WERI-Rb-1 (cell line): ENCODE measurements around the gene RIMS1.
"Not testable (repeated sequence)": the region's sequence is repeated elsewhere in the genome, so short reads cannot be mapped to it uniquely, and the experiment has no call there.

Source experiments
- DNase-seq: peaks from one replicate; pipeline ENCODE4 v3.0.0-alpha.2; 2020
- H3K27ac ChIP-seq: fragments of 250-450 bp; sonication (Bioruptor Pico); 2 replicates; pipeline ENCODE4 v1.5.1; 2020; ENCODE audit warnings: mild to moderate bottlenecking, moderate library complexity
- H3K27me3 ChIP-seq: fragments of 250-450 bp; sonication (Bioruptor Pico); 2 replicates; pipeline ENCODE4 v1.5.1; 2021; ENCODE audit warnings: mild to moderate bottlenecking, low read depth, moderate library complexity; ENCODE audit not compliant: insufficient read depth, severe bottlenecking
- H3K36me3 ChIP-seq: fragments of 250-450 bp; sonication (Bioruptor Pico); 2 replicates; pipeline ENCODE4 v1.5.1; 2020; ENCODE audit warnings: mild to moderate bottlenecking, moderate library complexity
- H3K4me3 ChIP-seq: 2 replicates; pipeline ENCODE4 v1.5.1; 2011; ENCODE audit warnings: low read depth, mild to moderate bottlenecking, control low read depth, low read length
- H3K9me3 ChIP-seq: fragments of 250-450 bp; sonication (Bioruptor Pico); 2 replicates; pipeline ENCODE4 v1.5.1; 2021; ENCODE audit warnings: mild to moderate bottlenecking, moderate library complexity; ENCODE audit not compliant: severe bottlenecking
- TF ChIP-seq, protein P1 (sequence below): IDR thresholded peaks from 2 replicates; pipeline ENCODE4 v1.5.1; 2011; ENCODE audit warnings: low read depth, mild to moderate bottlenecking, control low read depth, inconsistent platforms, low read length

The RIMS1 gene

DNA sequence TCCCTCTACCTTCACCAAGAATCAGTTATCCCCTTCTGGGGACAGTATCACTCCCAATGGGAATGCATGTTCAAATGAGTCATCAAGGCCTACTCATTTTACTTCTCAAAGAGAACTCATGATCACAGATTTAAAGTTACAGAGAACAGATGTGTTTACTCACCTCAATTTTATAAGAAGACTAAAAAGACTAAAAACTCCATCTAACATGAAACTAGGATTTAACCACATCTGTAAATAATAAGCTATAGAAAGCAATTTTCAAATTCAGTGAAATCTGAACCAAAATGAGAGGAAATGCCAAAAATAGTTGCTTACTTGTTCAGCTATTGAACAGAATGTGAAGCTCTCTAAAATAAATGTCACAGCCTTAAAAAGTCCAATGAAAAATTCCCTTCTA lies 435.4 kb downstream of the RIMS1 start:
- Histone ChIP-seq H3K4me3 (no peak overlapping the region), H3K9me3 (no peaks in the 10 kb centered on the region), H3K36me3 (no peaks in the 10 kb centered on the region), H3K27ac (no peak overlapping the region), H3K27me3 (no peaks in the 10 kb centered on the region)
- TF ChIP-seq, protein P1, sequence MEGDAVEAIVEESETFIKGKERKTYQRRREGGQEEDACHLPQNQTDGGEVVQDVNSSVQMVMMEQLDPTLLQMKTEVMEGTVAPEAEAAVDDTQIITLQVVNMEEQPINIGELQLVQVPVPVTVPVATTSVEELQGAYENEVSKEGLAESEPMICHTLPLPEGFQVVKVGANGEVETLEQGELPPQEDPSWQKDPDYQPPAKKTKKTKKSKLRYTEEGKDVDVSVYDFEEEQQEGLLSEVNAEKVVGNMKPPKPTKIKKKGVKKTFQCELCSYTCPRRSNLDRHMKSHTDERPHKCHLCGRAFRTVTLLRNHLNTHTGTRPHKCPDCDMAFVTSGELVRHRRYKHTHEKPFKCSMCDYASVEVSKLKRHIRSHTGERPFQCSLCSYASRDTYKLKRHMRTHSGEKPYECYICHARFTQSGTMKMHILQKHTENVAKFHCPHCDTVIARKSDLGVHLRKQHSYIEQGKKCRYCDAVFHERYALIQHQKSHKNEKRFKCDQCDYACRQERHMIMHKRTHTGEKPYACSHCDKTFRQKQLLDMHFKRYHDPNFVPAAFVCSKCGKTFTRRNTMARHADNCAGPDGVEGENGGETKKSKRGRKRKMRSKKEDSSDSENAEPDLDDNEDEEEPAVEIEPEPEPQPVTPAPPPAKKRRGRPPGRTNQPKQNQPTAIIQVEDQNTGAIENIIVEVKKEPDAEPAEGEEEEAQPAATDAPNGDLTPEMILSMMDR = no peak
- no peak for DNase-seq

DNA sequence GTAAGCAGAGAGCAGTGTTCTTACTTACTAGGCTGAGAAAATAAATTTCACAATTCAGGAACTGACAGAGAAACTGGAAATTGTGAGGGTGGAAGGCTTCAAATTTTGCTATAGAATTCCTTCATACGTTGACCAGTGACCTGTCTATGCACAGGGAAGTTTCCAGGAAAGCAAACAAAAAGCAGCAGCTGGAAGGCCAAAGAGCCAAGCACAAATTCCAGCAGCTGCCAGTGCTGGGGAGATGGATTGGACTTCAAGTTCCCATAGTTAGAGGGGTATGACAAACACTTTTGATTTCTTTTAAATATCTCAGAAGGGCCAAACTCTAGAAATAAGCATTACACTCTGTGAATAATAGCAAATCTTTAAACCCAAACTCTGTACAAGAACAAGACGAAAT lies 436.4 kb downstream of the RIMS1 start:
- Histone ChIP-seq H3K27me3 (no peaks in the 10 kb centered on the region), H3K27ac (no peak overlapping the region), H3K9me3 (no peaks in the 10 kb centered on the region), H3K36me3 (no peaks in the 10 kb centered on the region), H3K4me3 (no peak overlapping the region)
- DNase-seq = no peak
- TF ChIP-seq, protein P1 = no peak

DNA sequence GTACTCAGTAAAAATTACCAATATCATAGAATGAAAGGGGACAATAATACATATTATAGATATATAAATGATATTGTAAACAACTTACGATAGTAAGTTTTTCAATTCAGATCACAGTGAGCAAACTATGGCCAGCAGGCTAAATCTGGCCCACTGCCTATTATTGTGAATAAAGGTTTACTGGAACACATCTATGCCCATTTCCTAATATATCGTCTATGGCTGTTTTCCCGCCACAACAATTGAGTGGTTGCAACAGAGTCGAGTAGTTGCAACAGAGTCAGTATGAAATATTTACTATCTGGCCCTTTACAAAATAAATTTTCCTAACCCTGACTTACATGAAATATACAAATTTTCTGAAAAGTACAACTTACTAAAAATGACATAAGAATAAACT lies 438.2 kb downstream of the RIMS1 start:
- no peak overlapping the region for H3K27ac ChIP-seq
- no peak for DNase-seq
- no peaks in the 10 kb centered on the region for H3K9me3 ChIP-seq
- TF ChIP-seq, protein P1 = no peak
- no peaks in the 10 kb centered on the region for H3K36me3 ChIP-seq
- H3K27me3 ChIP-seq = no peaks in the 10 kb centered on the region
- no peak overlapping the region for H3K4me3 ChIP-seq

DNA sequence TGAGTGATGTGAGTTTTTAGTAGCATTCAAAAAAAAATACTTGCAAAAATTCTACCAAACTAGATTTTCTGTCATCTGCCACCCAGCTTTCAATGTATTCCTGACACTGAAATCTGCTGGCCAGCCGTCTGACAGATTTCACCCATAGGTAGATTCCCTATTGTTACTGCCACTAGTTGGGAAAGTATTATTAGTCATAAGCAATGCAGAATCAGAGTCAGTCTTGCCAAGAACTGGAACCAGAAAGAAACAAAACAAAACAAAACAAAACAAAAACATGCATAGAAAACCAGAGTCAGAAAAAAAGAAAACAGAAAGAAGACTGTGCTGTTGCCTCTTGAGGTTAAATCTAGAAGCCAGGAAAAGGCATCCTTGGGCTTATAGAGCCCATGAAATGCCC lies 442.4 kb downstream of the RIMS1 start:
- H3K9me3 ChIP-seq = no peaks in the 10 kb centered on the region
- DNase-seq = no peak
- no peak overlapping the region for H3K4me3 ChIP-seq
- no peaks in the 10 kb centered on the region for H3K36me3 ChIP-seq
- H3K27ac ChIP-seq = no peak overlapping the region
- TF ChIP-seq, protein P1 = no peak
- no peaks in the 10 kb centered on the region for H3K27me3 ChIP-seq

DNA sequence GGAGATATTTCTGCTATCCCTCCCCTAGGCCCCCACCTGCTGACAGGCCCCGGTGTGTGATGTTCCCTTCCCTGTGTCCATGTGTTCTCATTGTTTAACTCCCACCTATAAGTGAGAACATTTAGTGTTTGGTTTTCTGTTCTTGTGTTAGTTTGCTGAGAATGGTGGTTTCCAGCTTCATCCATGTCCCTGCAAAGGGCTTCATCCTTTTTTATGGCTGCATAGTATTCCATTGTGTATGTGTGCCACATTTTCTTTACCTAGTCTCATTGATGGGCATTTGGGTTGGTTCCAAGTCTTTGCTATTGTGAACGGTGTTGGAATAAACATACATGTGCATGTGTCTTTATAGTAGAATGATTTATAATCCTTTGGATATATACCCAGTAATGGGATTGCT lies 448.9 kb downstream of the RIMS1 start:
- not testable (repeated sequence) for H3K4me3 ChIP-seq, H3K27ac ChIP-seq, H3K9me3 ChIP-seq, H3K36me3 ChIP-seq, H3K27me3 ChIP-seq, DNase-seq

DNA sequence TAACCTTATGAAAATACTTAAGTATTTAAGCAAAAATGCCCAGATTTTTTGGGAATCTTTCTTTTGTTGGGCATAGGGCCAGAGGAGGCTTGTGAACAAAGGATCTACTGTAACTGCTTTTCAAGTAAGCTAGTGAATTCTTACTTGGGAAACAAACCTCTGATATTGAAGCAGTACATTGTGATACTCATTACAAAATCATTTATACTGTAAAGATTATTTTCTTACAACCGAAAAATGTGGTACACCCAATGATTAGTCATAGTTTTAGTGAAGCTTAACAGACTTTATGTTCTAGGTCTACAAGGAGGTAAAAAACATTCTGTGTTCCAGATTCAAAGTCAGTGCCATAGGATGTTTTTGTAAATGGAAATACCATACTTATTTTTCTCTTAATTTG lies 462.6 kb downstream of the RIMS1 start:
- no peaks in the 10 kb centered on the region for H3K27me3 ChIP-seq
- DNase-seq = no peak
- TF ChIP-seq, protein P1 = no peak
- H3K9me3 ChIP-seq = no peaks in the 10 kb centered on the region
- H3K36me3 ChIP-seq = no peaks in the 10 kb centered on the region
- H3K4me3 ChIP-seq = no peak overlapping the region
- no peak overlapping the region for H3K27ac ChIP-seq
